NB4 (cell line): ENCODE data around the gene CHAF1A.

Experiments used
- POLR2A ChIP-seq: IDR thresholded peaks from 2 replicates; pipeline ENCODE4 v1.6.1; 2011; ENCODE audit warnings: mild to moderate bottlenecking; ENCODE audit not compliant: insufficient read length; ENCODE audit errors: extremely low read depth
- TF ChIP-seq, protein P1 (sequence below): IDR thresholded peaks from one replicate; pipeline ENCODE4 v1.5.1; 2012; ENCODE audit warnings: low read depth, low read length

DNA sequence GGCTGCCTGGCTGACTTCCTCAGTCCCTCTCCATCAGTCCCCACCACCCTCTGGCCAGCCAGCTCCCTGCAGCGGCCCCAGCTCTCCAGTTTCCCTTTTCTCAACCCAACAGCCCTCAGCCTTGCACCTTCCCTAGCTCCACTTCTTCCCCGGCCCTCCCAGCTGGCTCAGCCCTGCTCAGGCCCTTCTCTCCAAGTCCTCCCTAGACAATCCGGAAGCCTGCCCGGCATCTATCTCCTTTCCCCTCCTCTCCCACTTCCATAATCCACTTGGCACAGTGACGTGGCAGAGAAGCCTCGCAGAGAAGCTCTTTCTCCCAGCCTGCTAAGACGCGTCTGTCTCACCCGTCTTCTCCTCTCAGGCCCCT lies 54.0 kb downstream of the CHAF1A start:
- no peak for TF ChIP-seq POLR2A
- TF ChIP-seq, protein P1, sequence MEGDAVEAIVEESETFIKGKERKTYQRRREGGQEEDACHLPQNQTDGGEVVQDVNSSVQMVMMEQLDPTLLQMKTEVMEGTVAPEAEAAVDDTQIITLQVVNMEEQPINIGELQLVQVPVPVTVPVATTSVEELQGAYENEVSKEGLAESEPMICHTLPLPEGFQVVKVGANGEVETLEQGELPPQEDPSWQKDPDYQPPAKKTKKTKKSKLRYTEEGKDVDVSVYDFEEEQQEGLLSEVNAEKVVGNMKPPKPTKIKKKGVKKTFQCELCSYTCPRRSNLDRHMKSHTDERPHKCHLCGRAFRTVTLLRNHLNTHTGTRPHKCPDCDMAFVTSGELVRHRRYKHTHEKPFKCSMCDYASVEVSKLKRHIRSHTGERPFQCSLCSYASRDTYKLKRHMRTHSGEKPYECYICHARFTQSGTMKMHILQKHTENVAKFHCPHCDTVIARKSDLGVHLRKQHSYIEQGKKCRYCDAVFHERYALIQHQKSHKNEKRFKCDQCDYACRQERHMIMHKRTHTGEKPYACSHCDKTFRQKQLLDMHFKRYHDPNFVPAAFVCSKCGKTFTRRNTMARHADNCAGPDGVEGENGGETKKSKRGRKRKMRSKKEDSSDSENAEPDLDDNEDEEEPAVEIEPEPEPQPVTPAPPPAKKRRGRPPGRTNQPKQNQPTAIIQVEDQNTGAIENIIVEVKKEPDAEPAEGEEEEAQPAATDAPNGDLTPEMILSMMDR = no peak
